SK-N-SH (cell line): ENCODE data around the gene SMCHD1.

Source experiments
- CHD2 ChIP-seq: fragments of 150-350 bp; IDR thresholded peaks from 2 replicates; pipeline ENCODE4 v1.6.1; 2018; ENCODE audit warnings: low read length; ENCODE audit not compliant: partially characterized antibody
- CTCF ChIP-seq: fragments of 200-600 bp; sonication (generic); IDR thresholded peaks from 2 replicates; pipeline ENCODE4 v1.6.1; 2017; ENCODE audit warnings: antibody characterized with exemption, mild to moderate bottlenecking, moderate library complexity
- EP300 ChIP-seq, 2 experiments: IDR thresholded peaks; 2 replicates each; pipeline versions ENCODE4 v1.4.0 to v1.6.1; 2012; ENCODE audit warnings: borderline replicate concordance in 1 of 2, low read depth in 1 of 2, low read length in 1 of 2
- MXI1 ChIP-seq: IDR thresholded peaks from 2 replicates; pipeline ENCODE4 v1.6.1; 2012; ENCODE audit warnings: mild to moderate bottlenecking, low read depth, low read length, improper control_type of control experiment
- POLR2AphosphoS5 ChIP-seq: IDR thresholded peaks from 2 replicates; pipeline ENCODE4 v1.6.1; 2012; ENCODE audit warnings: low read depth, low read length
- RCOR1 ChIP-seq: fragments of 150-350 bp; IDR thresholded peaks from 2 replicates; pipeline ENCODE4 v1.6.1; 2017; ENCODE audit warnings: antibody characterized with exemption, low read length
- USF1 ChIP-seq: IDR thresholded peaks from 2 replicates; pipeline ENCODE4 v1.4.0; 2012; ENCODE audit warnings: low read depth, borderline replicate concordance
- USF2 ChIP-seq: fragments of 150-350 bp; IDR thresholded peaks from 2 replicates; pipeline ENCODE4 v1.6.1; 2017; ENCODE audit warnings: antibody characterized with exemption, low read length, low read depth, borderline replicate concordance

GRCh38 chr18:2654169-2654927 lies 1.2 kb upstream of the SMCHD1 start:
- no peak for TF ChIP-seq CTCF
- no peak for TF ChIP-seq CHD2
- no peak for TF ChIP-seq POLR2AphosphoS5
- no peak for TF ChIP-seq USF1
- no peak for TF ChIP-seq EP300 (IDR thresholded peaks at IDR 0.05; ENCODE audit: borderline replicate concordance in 1 of 2, low read depth in 1 of 2, low read length in 1 of 2)
- no peak for TF ChIP-seq MXI1
- TF ChIP-seq RCOR1, result no peak
- no peak for TF ChIP-seq USF2
